Skeletal muscle cell (primary cell): ENCODE data around the gene CKS1B.
A peak's percentile ranks its signal among the peaks of the same experiment; 100 is the strongest.

ENCODE experiments used
- DNase-seq: peaks from one replicate; pipeline ENCODE4 v3.0.0-alpha.2; 2010; ENCODE audit warnings: low read depth
- H3K4me3 ChIP-seq: 2 replicates; pipeline ENCODE4 v1.5.1; 2011; ENCODE audit warnings: low read depth, mild to moderate bottlenecking, control low read depth, low read length, moderate library complexity

The CKS1B gene

DNA sequence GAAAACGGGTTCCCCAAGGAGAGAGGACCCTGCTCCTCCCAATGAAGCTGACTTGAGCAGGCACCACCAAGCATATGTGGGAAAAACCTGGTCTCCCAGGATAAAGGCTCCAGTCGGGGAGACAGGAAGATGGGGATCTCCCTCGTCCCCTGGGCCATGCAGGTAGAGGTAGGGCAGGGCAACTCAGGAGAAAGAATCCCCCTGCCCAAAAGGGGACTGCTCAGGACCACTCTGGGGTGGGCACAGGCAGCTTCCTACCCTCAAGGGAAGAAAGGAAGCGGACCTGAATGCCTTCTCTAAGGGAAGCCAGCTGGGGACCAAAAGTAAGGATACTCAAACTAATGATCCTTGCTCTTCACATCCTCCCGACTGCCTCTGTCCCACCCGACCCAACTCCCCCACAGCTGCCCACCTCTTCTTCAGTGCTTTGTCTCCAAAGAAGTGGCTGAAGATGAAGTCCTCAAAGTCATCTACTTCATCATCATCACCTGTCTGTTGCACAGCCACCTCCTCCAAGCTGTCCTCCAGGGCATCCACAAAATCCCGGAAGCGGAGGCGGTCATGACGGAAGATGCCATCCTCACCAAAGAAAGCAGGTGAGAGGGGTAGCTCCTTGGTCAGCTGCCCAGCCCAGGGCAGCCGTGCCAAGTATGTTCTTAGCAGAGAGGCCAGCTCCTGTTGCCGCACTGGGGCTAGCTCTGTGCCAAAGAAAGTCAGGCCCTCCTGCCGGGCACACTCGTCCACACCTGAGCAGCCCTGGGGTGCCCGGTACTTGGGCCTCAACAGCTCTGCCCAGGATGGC is 29.1 kb upstream of the CKS1B start:
- H3K4me3 ChIP-seq = no peak overlapping the region
- DNase-seq = no peak

DNA sequence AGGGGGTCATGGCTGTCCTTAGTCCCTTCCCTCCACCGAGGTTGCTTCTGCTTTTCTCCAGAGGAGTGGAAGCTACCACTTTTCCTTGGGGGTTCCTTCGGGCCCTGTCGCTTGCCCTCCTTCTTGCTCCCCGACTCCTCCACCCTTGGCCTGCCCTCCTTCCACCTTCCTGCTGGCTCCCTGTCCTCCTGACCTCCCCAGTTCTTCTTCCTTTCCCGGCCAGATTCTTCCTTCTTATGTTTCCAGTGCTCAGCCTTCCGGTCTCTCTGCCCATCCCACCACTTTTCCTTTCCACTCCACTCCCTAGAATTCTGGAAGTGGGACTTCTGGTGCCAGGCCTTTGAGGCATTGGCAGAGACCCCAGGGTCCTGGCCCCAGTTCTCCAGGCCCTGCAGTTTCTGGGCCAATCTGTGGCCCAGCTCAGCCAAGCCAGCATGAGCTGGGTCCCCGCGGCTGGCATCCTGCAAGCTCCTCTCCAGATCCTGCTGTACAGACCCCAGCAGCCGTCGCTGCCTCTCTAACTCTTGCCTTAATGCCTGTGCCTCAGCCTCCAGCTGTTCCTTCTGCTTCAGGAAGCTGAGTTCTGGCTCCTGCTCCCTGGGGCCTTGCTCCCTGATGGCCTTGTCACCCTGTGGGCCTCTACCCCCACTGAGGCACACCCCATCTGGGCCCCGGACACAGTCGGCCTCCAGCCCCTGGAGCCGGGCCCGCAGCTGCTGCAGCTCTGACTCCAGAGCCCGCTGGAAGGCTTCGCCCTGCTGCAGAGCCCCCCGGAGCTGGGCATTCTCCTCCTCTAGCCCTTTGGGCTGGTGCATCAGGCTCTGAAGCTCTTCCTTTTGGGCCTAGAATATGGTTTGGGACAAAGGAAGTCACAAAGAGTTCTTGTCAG is 28.3 kb upstream of the CKS1B start:
- DNase-seq = no peak
- no peak overlapping the region for H3K4me3 ChIP-seq

DNA sequence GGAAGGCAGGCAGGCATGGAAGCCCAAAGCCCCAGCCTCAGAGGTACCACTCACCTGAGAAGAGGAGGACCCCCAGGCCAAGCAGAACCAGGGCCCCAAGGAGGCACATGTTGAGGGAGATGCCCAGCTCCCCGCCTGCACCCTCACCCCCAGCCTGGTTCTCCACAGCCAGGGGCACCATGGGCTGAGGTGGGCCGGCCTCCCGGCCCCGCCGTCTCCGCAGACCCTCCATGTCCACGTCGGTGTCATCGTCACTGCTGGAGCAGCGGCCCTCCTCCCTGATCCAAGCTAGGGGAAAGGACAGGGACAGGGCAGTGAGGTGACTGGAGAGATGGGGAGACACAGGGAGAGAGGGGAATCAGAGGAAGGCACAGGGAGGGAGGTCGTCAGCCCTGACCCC is 26.4 kb upstream of the CKS1B start:
- H3K4me3 ChIP-seq = no peak overlapping the region
- no peak for DNase-seq

- no peak overlapping the region for H3K4me3 ChIP-seq
- no peak for DNase-seq
Measured at GRCh38 chr1:154951901-154952657, 22.4 kb upstream of the CKS1B start.

- DNase-seq = no peak
- no peak overlapping the region for H3K4me3 ChIP-seq
Measured at GRCh38 chr1:154952664-154953063, 21.8 kb upstream of the CKS1B start.

DNA sequence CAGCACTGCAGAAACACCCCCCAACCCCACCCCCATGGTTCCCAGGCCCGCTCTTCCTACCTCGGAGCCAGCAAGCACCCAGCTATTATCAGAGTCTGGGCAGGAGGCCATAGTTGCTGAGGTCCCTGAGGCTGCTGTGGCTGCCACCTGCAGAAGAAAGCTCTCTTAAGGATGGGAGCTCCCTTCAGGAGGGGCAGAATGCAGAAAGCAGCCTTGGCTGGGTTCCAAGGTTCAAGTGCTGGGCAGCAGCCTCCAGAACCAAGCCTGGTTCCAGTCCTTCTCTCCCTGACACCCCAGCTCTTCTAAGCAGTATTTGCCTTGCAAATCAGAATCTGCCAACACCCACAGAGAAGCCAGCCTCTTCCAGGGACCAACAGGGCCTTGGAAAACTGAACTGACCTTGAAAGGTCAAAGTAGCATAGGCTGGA is 20.9 kb upstream of the CKS1B start:
- no peak for DNase-seq
- H3K4me3 ChIP-seq = no peak overlapping the region

GRCh38 chr1:154954541-154954940 is 19.9 kb upstream of the CKS1B start:
- no peak for DNase-seq
- no peak overlapping the region for H3K4me3 ChIP-seq

GRCh38 chr1:154955039-154955717 is 19.3 kb upstream of the CKS1B start:
- peak overlapping the region; percentile 65 for H3K4me3 ChIP-seq
- no peak for DNase-seq

DNA sequence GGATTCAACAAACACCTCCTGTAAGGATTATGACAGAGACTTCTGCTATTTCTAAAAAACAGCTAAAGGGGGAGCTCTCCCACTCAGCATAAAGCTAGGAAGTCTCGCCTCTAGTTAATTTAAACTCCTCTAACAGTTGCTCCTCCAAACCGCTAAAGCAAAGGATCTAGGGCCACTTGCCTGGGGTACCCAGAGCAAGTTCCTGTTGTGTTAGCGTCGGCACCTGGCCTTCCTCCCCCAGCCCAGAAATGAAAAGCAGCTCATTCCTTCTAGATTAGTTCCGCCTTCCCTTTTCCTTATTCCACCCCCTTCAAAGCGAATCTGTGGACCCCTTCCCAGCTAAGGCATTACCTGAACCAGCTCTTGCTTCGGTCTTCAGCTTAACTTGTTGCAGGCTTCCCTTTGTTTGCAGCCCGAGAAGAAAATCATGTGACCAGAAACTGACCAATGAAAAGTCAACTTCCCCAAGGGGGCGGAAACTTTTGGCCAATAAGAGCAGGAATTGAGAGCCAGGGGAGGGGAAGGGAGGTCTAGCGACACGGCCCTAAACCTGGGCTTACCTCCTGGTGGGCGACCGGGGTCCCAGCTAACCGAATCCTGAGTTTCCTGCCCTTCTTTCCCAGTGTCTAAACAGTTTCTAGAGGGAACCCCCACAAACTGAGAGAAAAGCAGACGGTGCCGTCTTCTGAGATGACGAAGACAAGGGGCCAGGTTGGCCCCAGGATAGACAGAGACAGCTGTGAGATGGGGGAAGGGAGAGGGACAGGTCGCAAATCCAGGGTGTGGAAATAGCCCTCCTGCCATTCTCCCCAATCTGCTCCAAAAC is 18.6 kb upstream of the CKS1B start, which contains the start of gene PBXIP1:
Gene PBXIP1, minus strand, starts transcription at position 382 of the 826 bp plus-strand sequence. CDS start 2,378 bp downstream, outside the sequence.
- peak within 1 kb of the TSS; percentile 65 for H3K4me3 ChIP-seq
- peak; percentile 63 for DNase-seq

- peak overlapping the region; percentile 65 for H3K4me3 ChIP-seq
- no peak for DNase-seq
Measured at GRCh38 chr1:154956544-154956941, 17.9 kb upstream of the CKS1B start.

DNA sequence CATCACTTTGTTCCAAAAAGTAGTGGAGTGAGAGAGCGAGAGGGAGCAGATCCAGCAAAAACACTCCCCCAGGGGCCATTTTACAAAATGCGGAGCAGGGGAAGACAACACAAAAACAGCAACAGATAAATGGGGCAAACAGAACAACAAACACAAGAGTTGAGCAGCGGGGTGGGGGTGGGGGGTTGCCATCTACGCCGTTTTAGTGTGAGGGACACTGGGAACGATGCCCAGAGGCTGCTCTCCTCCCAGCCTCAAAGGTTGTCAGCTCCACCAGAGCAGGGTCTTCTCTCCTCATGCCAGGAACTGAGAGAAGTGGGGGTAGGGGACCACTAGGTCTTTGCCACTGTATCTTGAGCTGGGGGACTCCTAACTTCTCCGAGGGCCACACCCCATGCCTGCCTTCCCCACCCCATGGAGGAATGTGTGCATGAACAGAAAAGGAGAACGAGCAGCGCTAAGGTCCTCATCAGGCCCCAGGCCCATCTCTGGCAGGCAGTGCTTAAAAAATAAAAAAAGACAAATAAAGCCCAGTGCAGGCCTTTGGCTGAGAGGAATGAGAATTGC is 17.3 kb upstream of the CKS1B start:
- H3K4me3 ChIP-seq = no peak overlapping the region
- DNase-seq = no peak

- DNase-seq = no peak
- no peak overlapping the region for H3K4me3 ChIP-seq
Measured at GRCh38 chr1:154958036-154958435, 16.4 kb upstream of the CKS1B start.

GRCh38 chr1:154958681-154959425 is 15.6 kb upstream of the CKS1B start:
- DNase-seq = no peak
- no peak overlapping the region for H3K4me3 ChIP-seq

DNA sequence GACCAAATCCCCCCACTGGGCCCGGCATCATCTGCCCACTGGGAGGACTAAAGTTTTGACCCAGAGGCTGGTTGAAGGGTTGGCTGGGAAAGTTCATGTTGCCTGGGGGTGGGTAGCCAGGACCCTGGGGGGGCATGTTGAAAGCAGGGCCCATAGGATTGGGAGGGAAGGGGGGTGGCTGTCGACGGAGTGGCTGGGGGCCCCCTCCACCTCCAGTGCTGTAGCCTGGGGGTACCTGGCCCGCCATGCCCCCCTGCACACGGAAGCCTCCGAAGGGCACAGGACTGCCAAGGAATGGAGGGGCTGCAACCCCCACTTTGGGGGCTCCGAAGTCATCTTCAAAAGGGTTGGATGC is 15.1 kb upstream of the CKS1B start:
- no peak overlapping the region for H3K4me3 ChIP-seq
- DNase-seq = no peak

- no peak for DNase-seq
- peak overlapping the region; percentile 67 for H3K4me3 ChIP-seq
Measured at GRCh38 chr1:154960446-154961136, 13.9 kb upstream of the CKS1B start.

DNA sequence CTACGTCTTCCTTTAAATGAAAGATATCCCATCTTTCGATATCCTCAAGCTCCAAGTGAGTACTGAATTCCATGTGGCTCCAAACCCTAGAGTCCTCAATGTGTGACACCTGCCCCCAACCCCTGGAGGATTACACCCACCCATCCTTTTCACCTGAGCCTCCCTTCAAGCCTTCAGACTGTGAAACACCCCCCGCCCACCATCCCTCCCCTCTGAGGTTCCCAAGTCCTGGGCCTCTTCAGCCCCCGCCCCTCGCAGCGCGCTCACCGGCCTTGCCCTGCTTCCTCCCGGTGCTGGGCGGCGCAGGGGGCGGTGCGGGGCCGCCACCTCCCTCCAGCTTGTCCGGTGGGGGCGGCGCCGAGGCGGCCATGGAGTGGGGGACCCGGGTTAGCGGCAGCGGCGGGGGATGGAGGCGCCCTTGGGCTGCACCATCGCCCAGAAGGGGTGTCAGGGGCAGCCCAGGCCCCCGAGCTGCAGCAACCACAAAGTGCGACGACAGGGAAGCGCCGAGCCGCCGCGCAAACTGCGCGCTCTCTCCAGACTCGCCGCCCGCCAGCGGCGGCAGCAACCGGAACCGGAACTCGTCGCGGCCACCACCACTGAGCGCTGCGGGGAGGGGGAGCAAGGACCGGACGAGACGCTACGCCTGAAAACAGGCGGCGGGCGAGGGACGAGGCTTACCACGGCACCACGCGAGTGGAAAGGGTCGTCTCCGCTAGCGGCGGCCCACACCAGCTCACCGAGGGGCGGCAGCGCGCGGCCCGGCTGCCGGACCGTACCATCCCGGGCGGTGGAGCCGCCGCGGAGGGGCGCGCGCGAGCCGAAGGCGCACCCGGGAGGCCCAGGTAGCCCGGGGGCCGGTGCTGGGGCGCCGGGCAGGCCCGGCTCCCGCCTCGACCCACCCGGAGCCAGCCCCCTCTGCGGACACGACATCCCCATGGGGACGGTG is 13.0 kb upstream of the CKS1B start, which contains the start of gene PYGO2:
Gene PYGO2, minus strand, starts transcription at position 576 of the 949 bp plus-strand sequence. Its CDS starts 206 bp downstream, at position 370.
- DNase-seq = no peak

More for the DNA sequence above, 13.0 kb upstream of the CKS1B start, which contains the start of gene PYGO2:
- peak within 1 kb of the TSS; percentile 67 for H3K4me3 ChIP-seq
